H9 (cell line): Measurements from ENCODE around the gene SEMA4D. TPM values are rescaled to one million over a fixed set of nuclear protein-coding genes. Genes with fewer than 3 reads are reported as not detected.
A peak's percentile ranks its signal among the peaks of the same experiment; 100 is the strongest.

ENCODE experiments used
- DNase-seq: peaks from one replicate; pipeline ENCODE4 v3.0.0-alpha.2; 2017
- H2AFZ ChIP-seq: one replicate; pipeline ENCODE4 v1.6.1; 2013; ENCODE audit warnings: mild to moderate bottlenecking, low read length, control low read depth, moderate library complexity
- H2AK5ac ChIP-seq: 2 replicates; pipeline ENCODE4 v1.6.1; 2013; ENCODE audit warnings: low read length, control low read depth, mixed read lengths; ENCODE audit not compliant: insufficient read length
- H2BK120ac ChIP-seq: one replicate; pipeline ENCODE4 v1.6.1; 2013; ENCODE audit warnings: low read depth, mild to moderate bottlenecking, low read length, control low read depth, inconsistent platforms; ENCODE audit not compliant: poor library complexity, severe bottlenecking
- H2BK12ac ChIP-seq: 2 replicates; pipeline ENCODE4 v1.6.1; 2013; ENCODE audit warnings: low read length, control low read depth, mixed read lengths, low read depth; ENCODE audit not compliant: insufficient read length
- H2BK15ac ChIP-seq: 2 replicates; pipeline ENCODE4 v1.6.1; 2013; ENCODE audit warnings: low read depth, low read length, control low read depth
- H2BK20ac ChIP-seq: one replicate; pipeline ENCODE4 v1.6.1; 2013; ENCODE audit warnings: low read depth, mild to moderate bottlenecking, low read length, control low read depth, inconsistent platforms; ENCODE audit not compliant: poor library complexity, severe bottlenecking
- H2BK5ac ChIP-seq: 2 replicates; pipeline ENCODE4 v1.6.1; 2013; ENCODE audit warnings: low read length, control low read depth, mixed read lengths; ENCODE audit not compliant: insufficient read length
- H3K14ac ChIP-seq: 2 replicates; pipeline ENCODE4 v1.6.1; 2013; ENCODE audit warnings: low read length, control low read depth; ENCODE audit not compliant: insufficient read depth
- H3K18ac ChIP-seq: 2 replicates; pipeline ENCODE4 v1.6.1; 2013; ENCODE audit warnings: low read depth, mild to moderate bottlenecking, mixed read lengths, low read length, control low read depth; ENCODE audit not compliant: insufficient read length
- H3K23ac ChIP-seq: 2 replicates; pipeline ENCODE4 v1.6.1; 2013; ENCODE audit warnings: low read length, control low read depth, mixed read lengths, low read depth; ENCODE audit not compliant: insufficient read length
- H3K23me2 ChIP-seq: 2 replicates; pipeline ENCODE4 v1.6.1; 2013; ENCODE audit warnings: low read depth, mild to moderate bottlenecking, mixed read lengths, low read length, control low read depth; ENCODE audit not compliant: insufficient read length, poor library complexity, severe bottlenecking
- H3K27ac ChIP-seq: 2 replicates; pipeline ENCODE4 v1.5.1; 2013; ENCODE audit warnings: low read length, control low read depth, mixed read lengths, low read depth; ENCODE audit not compliant: insufficient read length
- H3K27me3 ChIP-seq: 2 replicates; pipeline ENCODE4 v1.6.1; 2013; ENCODE audit warnings: low read length, control low read depth, inconsistent platforms; ENCODE audit not compliant: insufficient read depth
- H3K4ac ChIP-seq: 2 replicates; pipeline ENCODE4 v1.6.1; 2013; ENCODE audit warnings: low read depth, mild to moderate bottlenecking, control low read depth, inconsistent platforms, low read length, moderate library complexity
- H3K4me1 ChIP-seq: 2 replicates; pipeline ENCODE4 v1.6.1; 2013; ENCODE audit warnings: low read length, control low read depth, inconsistent platforms; ENCODE audit not compliant: insufficient read depth
- H3K4me2 ChIP-seq: 2 replicates; pipeline ENCODE4 v1.6.1; 2013; ENCODE audit warnings: low read length, control low read depth, mixed read lengths; ENCODE audit not compliant: insufficient read length, insufficient read depth
- H3K56ac ChIP-seq: 2 replicates; pipeline ENCODE4 v1.6.1; 2013; ENCODE audit warnings: low read depth, mild to moderate bottlenecking, mixed read lengths, low read length, control low read depth; ENCODE audit not compliant: insufficient read length
- H3K79me1 ChIP-seq: 2 replicates; pipeline ENCODE4 v1.6.1; 2013; ENCODE audit warnings: low read depth, mild to moderate bottlenecking, moderate library complexity, low read length, control low read depth, inconsistent platforms; ENCODE audit not compliant: insufficient read depth, poor library complexity, severe bottlenecking
- H3K79me2 ChIP-seq: 2 replicates; pipeline ENCODE4 v1.6.1; 2013; ENCODE audit warnings: low read length, control low read depth, inconsistent platforms; ENCODE audit not compliant: insufficient read depth
- H3K9ac ChIP-seq: 2 replicates; pipeline ENCODE4 v1.6.1; 2013; ENCODE audit warnings: low read length, control low read depth, mixed read lengths; ENCODE audit not compliant: insufficient read length; ENCODE audit errors: extremely low read depth
- H3K9me3 ChIP-seq: one replicate; pipeline ENCODE4 v1.6.1; 2013; ENCODE audit warnings: low read depth, low read length, inconsistent platforms; ENCODE audit not compliant: control insufficient read depth
- H3T11ph ChIP-seq: one replicate; pipeline ENCODE4 v1.6.1; 2013; ENCODE audit warnings: mild to moderate bottlenecking, low read length, control low read depth, inconsistent platforms
- H4K20me1 ChIP-seq: one replicate; pipeline ENCODE4 v1.6.1; 2013; ENCODE audit not compliant: control insufficient read depth, insufficient read length, insufficient read depth
- H4K5ac ChIP-seq: 2 replicates; pipeline ENCODE4 v1.6.1; 2013; ENCODE audit warnings: low read depth, mild to moderate bottlenecking, mixed read lengths, low read length, control low read depth; ENCODE audit not compliant: insufficient read length
- H4K8ac ChIP-seq: replicated peaks from 2 replicates; pipeline ENCODE4 v1.6.1; 2013; ENCODE audit warnings: low read length, control low read depth, mixed read lengths, low read depth; ENCODE audit not compliant: insufficient read length
- H4K91ac ChIP-seq: 2 replicates; pipeline ENCODE4 v1.6.1; 2013; ENCODE audit warnings: low read depth, mild to moderate bottlenecking, moderate library complexity, mixed read lengths, low read length, control low read depth; ENCODE audit not compliant: insufficient read length
- H3K27ac Mint-ChIP-seq, 3 experiments: 2 replicates in 2 of 3; 3 replicates in 1 of 3; pipeline ENCODE4 v1.8.0; 2020 to 2021; ENCODE audit warnings: mixed read lengths in 3 of 3, mild to moderate bottlenecking in 1 of 3, moderate library complexity in 1 of 3
- H3K27me3 Mint-ChIP-seq: 2 replicates; pipeline ENCODE4 v1.8.0; 2021; ENCODE audit warnings: low read depth, mild to moderate bottlenecking, moderate library complexity, mixed read lengths
- H3K36me3 Mint-ChIP-seq, 3 experiments: 2 replicates in 2 of 3; 3 replicates in 1 of 3; pipeline ENCODE4 v1.8.0; 2020 to 2021; ENCODE audit warnings: low read depth in 3 of 3, mixed read lengths in 3 of 3; ENCODE audit not compliant: insufficient read depth in 1 of 3
- H3K4me1 Mint-ChIP-seq, 2 experiments: 2 replicates each; pipeline ENCODE4 v1.8.0; 2020; ENCODE audit warnings: mixed read lengths in 2 of 2
- H3K4me3 Mint-ChIP-seq, 2 experiments: 2 replicates in 1 of 2; 3 replicates in 1 of 2; pipeline ENCODE4 v1.8.0; 2020 to 2021; ENCODE audit warnings: mild to moderate bottlenecking in 2 of 2, mixed read lengths in 2 of 2, moderate library complexity in 1 of 2
- H3K9me3 Mint-ChIP-seq, 2 experiments: 2 replicates in 1 of 2; 3 replicates in 1 of 2; pipeline ENCODE4 v1.8.0; 2020; ENCODE audit warnings: mild to moderate bottlenecking in 2 of 2, mixed read lengths in 2 of 2, moderate library complexity in 1 of 2
- CTCF ChIP-seq: fragments of 200-600 bp; sonication (generic); conservative IDR thresholded peaks from 3 replicates; pipeline ENCODE4 v1.8.0; 2021; ENCODE audit warnings: antibody characterized with exemption, mild to moderate bottlenecking
- WGBS: extraction: QIAGEN DNeasy Blood & Tissue Kit; methylation state at CpG from one replicate; pipeline ENCODE4 v1.1.7; 2013; ENCODE audit warnings: missing lambda C conversion rate, low lambda C conversion rate, mixed read lengths; ENCODE audit not compliant: insufficient read length; ENCODE audit errors: extremely low coverage; 5-methylcytosine and 5-hydroxymethylcytosine counted together
- total RNA-seq: library from RNA; stranded (reverse); gene quantifications from 2 replicates; pipeline ENCODE4 v1.2.1, GENCODE V29; 2021

SEMA4D gene
- total RNA-seq, 1 experiment from 2014 or later = 47.2 TPM

GRCh38 chr9:89483592-89484474 is 14.1 kb downstream of the SEMA4D start:
- Histone ChIP-seq H3K79me1 (no peaks in the 10 kb centered on the region), H2AK5ac (no peak overlapping the region), H4K5ac (no peak overlapping the region), H3K18ac (no peak overlapping the region), H3K27ac (no peak overlapping the region), H4K8ac (no peak overlapping the region), H3K56ac (no peak overlapping the region), H2BK20ac (no peak overlapping the region), H3K9ac (no peak overlapping the region), H2BK12ac (no peak overlapping the region), H4K20me1 (peaks cover 4% of the 10 kb centered on the region), H3K9me3 (no peaks in the 10 kb centered on the region), H2BK5ac (no peak overlapping the region), H2BK120ac (no peak overlapping the region), H3K27me3 (no peaks in the 10 kb centered on the region), H2AFZ (no peak overlapping the region), H3K79me2 (peaks cover 18% of the 10 kb centered on the region; the same call in 1 of the 2 replicates), H4K91ac (no peak overlapping the region), H3K4me1 (no peaks in the 10 kb centered on the region; the same call in 1 of the 2 replicates), H3K23me2 (no peaks in the 10 kb centered on the region), H3K4me2 (no peak overlapping the region), H3T11ph (no peak overlapping the region), H2BK15ac (no peak overlapping the region), H3K23ac (no peak overlapping the region), H3K14ac (no peak overlapping the region), H3K4ac (no peak overlapping the region)
- Mint-ChIP-seq H3K4me1 (peaks cover 41 to 43% of the 10 kb centered on the region in 2 experiments), H3K27ac (peak overlapping the region in 2 of 3 experiments; percentile 42 to 77; a peak in 2 of 7 replicates), H3K9me3 (0 out of 5 replicates have a peak, but pooled peaks cover 0 to 2% of the 10 kb centered on the region in 2 experiments), H3K36me3 (peaks cover 11 to 21% (median 16%) of the 10 kb centered on the region in 3 experiments), H3K4me3 (no peak overlapping the region), H3K27me3 (no peaks in the 10 kb centered on the region)
- TF ChIP-seq CTCF = no peak
- WGBS = no CpG with 5 or more reads among the region's 18 CpGs
- peak; percentile 23 for DNase-seq
